Aorta (tissue), 5 donors: ENCODE data around the gene NTM. TPM values are rescaled to one million over a fixed set of nuclear protein-coding genes. Genes with fewer than 3 reads are reported as not detected.
A peak's percentile ranks its signal among the peaks of the same experiment; 100 is the strongest.

Experiments used
- ATAC-seq: fragments of 200-7000 bp; cut with Tn5 transposase; one replicate; pipeline ENCODE4 v1.9.1; 2022; ENCODE audit warnings: moderate library complexity; ENCODE audit not compliant: low FRiP score
- DNase-seq, 2 donors: peaks; one replicate each; pipeline ENCODE4 v3.0.0-alpha.2; 2020
- H3K27ac ChIP-seq, 2 donors: one replicate each; pipeline ENCODE4 v1.5.1; 2013; ENCODE audit warnings: low read length in 2 of 2, mild to moderate bottlenecking in 2 of 2, moderate library complexity in 2 of 2, control low read depth in 1 of 2, inconsistent platforms in 1 of 2, low read depth in 1 of 2
- H3K27me3 ChIP-seq, 2 donors: one replicate each; pipeline ENCODE4 v1.6.1; 2013; ENCODE audit warnings: control low read depth in 1 of 2, low read length in 1 of 2, mild to moderate bottlenecking in 1 of 2, moderate library complexity in 1 of 2; ENCODE audit not compliant: insufficient read depth in 2 of 2, control insufficient read depth in 1 of 2
- H3K36me3 ChIP-seq, 2 donors: one replicate each; pipeline ENCODE4 v1.6.1; 2013; ENCODE audit warnings: control low read depth in 1 of 2, low read length in 1 of 2, mild to moderate bottlenecking in 1 of 2; ENCODE audit not compliant: insufficient read depth in 2 of 2, control insufficient read depth in 1 of 2
- H3K4me1 ChIP-seq, 2 donors: one replicate each; pipeline ENCODE4 v1.6.1; 2013; ENCODE audit warnings: low read length in 2 of 2, control low read depth in 1 of 2, mild to moderate bottlenecking in 1 of 2, moderate library complexity in 1 of 2; ENCODE audit not compliant: insufficient read depth in 2 of 2, control insufficient read depth in 1 of 2
- H3K4me3 ChIP-seq, 2 donors: one replicate each; pipeline ENCODE4 v1.5.1; 2013; ENCODE audit warnings: low read length in 2 of 2, control low read depth in 1 of 2, mild to moderate bottlenecking in 1 of 2
- H3K9me3 ChIP-seq: one replicate; pipeline ENCODE4 v1.6.1; 2013; ENCODE audit warnings: mild to moderate bottlenecking, low read length; ENCODE audit not compliant: control insufficient read depth
- WGBS, 2 donors: extraction: QIAGEN DNeasy Blood & Tissue Kit; methylation state at CpG; one replicate each; pipeline ENCODE4 v1.1.7; 2013; 5-methylcytosine and 5-hydroxymethylcytosine counted together
- intact Hi-C, 2 donors: fragments of 100-400 bp; cut with DNase I; formaldehyde crosslinking; loops; one replicate each; pipeline versions ENCODE4 v1.14.2 to v1.15.0; 2022
- polyA plus RNA-seq, 2 donors: library from polyadenylated mRNA; stranded (reverse); fragments of 200-250 nt; gene quantifications; one replicate each; pipeline ENCODE4 v1.2.3, GENCODE V29; 2013
- total RNA-seq, 2 donors: library from RNA; stranded (reverse); fragmentation: NEBNext Ultra II Directional; extraction: Animal tissue kit (Norgen Biotek cat#: 25700); gene quantifications; one replicate each; pipeline ENCODE4 v1.2.1, GENCODE V29; 2021
- donor health status: healthy with polysubstance abuse.
- donor health status: Bipolar disorder and iron deficiency.
- donor health status: DM: no; HTN: no; CAD: no.
- donor health status: DM: no; HTN: no; CAD: no.
- donor health status: DM: yes; HTN: yes; CAD: no.

The NTM gene
- total and polyA plus RNA-seq, 4 donors = 0.28 to 5.3 (median 1.9) TPM; not detected in 1

DNA sequence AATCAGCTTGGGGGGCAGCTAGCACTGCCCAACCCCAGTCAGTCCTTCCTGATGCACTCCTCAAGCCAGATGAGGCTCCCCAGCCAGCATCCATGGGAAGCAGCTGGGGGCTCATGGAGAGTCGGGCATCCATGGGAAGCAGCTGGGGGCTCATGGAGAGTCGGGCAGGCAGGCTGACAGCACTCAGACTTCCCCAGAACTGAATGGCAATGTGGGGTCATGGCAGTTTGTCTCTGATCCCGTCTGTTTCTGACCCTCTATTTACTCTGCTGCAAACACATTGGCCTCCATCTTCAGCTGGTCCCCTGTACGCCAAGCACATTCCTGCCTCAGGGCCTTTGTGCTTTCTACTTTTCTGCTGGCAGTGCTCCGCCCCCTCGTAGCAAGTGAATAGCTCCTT lies 314.8 kb downstream of the NTM start:
- intact Hi-C loops = no loop called here
- WGBS, 2 donors = 91 to 93% methylated on average over 6 of the region's 6 CpGs
- ATAC-seq (no peak), DNase-seq (no peak)
- Histone ChIP-seq H3K27me3 (no peaks in the 10 kb centered on the region), H3K4me3 (no peak overlapping the region), H3K9me3 (no peaks in the 10 kb centered on the region), H3K4me1 (no peaks in the 10 kb centered on the region), H3K36me3 (no peaks in the 10 kb centered on the region), H3K27ac (no peak overlapping the region)

GRCh38 chr11:131685906-131686305 lies 315.5 kb downstream of the NTM start:
- H3K27me3 ChIP-seq = no peaks in the 10 kb centered on the region
- H3K36me3 ChIP-seq = no peaks in the 10 kb centered on the region

GRCh38 chr11:131686836-131687235 lies 316.4 kb downstream of the NTM start:
- no peaks in the 10 kb centered on the region for H3K4me1 ChIP-seq
- no peak for DNase-seq
- no peak overlapping the region for H3K27ac ChIP-seq
- H3K36me3 ChIP-seq = no peaks in the 10 kb centered on the region
- no peak overlapping the region for H3K4me3 ChIP-seq
- no peaks in the 10 kb centered on the region for H3K9me3 ChIP-seq
- H3K27me3 ChIP-seq = no peaks in the 10 kb centered on the region
- no peak for ATAC-seq
- 95 to 96% methylated on average over 9 of the region's 9 CpGs for WGBS, 2 donors
- intact Hi-C loops = no loop called here

More at GRCh38 chr11:131685906-131686305, 315.5 kb downstream of the NTM start:
- DNase-seq (no peak), ATAC-seq (no peak)
- WGBS, 2 donors = 88 to 92% methylated on average over 3 of the region's 3 CpGs
- intact Hi-C loops = no loop called here
- H3K4me3 ChIP-seq = no peak overlapping the region
- H3K27ac ChIP-seq = no peak overlapping the region
- H3K9me3 ChIP-seq = no peaks in the 10 kb centered on the region
- no peaks in the 10 kb centered on the region for H3K4me1 ChIP-seq

GRCh38 chr11:131687291-131688047 lies 317.1 kb downstream of the NTM start:
- H3K27ac ChIP-seq = no peak overlapping the region
- H3K9me3 ChIP-seq = no peaks in the 10 kb centered on the region
- 83 to 86% methylated on average over 30 of the region's 30 CpGs for WGBS, 2 donors
- intact Hi-C loops = no loop called here
- no peak for DNase-seq
- H3K27me3 ChIP-seq = no peaks in the 10 kb centered on the region
- H3K4me3 ChIP-seq = no peak overlapping the region
- H3K4me1 ChIP-seq = no peaks in the 10 kb centered on the region
- ATAC-seq = peak; percentile 5
- H3K36me3 ChIP-seq = no peaks in the 10 kb centered on the region

DNA sequence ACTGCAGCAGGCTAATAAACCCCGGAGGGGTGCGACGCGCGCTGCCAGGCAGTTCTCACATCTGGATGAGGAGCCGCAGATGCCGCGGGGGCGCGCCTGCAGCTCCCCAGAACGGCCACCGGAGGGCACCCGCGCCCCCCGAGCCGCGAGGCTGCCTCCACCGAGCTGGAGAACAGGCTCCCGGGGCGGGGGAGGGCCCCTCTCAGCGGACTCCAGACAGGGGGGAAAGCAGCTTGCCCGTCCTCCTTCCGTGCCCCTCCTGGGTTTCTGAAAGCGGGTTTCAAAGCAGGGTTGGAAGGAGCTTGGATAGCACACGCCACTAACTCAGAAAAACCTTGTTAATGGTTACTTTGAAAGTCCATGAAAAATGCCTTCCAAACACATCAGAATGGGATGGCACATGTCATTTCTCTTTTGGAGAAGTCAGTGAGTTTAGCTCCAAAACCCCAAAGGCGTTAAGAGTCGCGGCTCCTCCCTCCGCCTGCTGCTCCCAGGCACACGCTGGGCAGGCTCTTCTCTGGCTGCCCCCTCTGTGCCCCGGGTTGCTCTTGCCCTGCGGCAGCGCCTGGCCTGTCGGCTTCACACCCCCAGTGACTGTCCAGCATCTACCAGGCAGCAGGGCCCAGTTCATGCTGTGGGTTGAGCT lies 317.8 kb downstream of the NTM start:
- H3K4me1 ChIP-seq = no peaks in the 10 kb centered on the region
- 13 to 15% methylated on average over 34 of the region's 34 CpGs for WGBS, 2 donors
- no peaks in the 10 kb centered on the region for H3K36me3 ChIP-seq
- ATAC-seq (peak; percentile 71), DNase-seq (peak in 1 of 2 donors; percentile 87)
- H3K27ac ChIP-seq = no peak overlapping the region
- no peaks in the 10 kb centered on the region for H3K9me3 ChIP-seq
- H3K27me3 ChIP-seq = no peaks in the 10 kb centered on the region
- no peak overlapping the region for H3K4me3 ChIP-seq
- intact Hi-C loops = no loop called here

DNA sequence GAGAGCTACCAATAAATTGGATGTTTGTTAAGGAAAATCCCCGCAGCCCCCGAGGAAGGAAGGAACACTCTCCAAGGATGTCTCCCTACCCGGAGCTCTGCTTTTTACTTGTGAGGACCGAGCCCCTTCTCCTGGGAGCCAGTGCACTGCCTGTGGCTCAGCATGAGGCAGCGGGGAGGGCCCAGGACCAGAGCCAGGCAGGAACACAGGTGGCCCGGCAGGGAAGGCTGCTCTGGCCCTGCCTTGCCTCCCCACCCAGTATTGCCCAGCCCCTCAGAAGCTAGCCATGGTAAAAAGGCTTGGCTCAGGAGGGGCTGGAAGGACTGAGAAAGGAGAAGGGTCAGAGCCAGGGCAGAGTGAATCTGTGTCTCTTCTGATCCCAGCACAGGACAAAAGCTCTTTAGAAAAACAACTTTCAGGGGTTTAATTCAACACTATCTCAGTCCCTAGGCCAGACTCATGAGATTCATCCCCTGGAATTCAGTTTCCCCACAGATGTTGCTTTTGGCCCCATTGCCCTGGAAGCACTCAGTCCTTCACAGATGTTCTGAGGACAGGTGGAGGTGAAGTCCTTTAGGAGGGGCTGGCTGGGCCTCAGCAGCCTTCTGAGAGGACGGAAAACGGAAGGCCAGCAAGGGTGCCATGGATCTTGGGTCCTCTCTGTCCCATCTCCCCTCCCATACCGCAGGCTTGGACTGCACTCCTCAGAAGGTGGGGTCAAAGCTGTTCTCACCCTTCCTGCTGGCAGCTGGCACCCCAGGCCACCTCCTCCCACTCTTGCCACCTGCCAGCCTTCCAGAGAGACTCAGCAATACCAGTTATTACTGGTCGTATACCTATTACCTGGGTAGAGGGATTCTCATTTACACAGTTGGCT lies 318.9 kb downstream of the NTM start:
- Histone ChIP-seq H3K9me3 (no peaks in the 10 kb centered on the region), H3K4me3 (no peak overlapping the region), H3K27ac (no peak overlapping the region), H3K36me3 (no peaks in the 10 kb centered on the region), H3K4me1 (no peaks in the 10 kb centered on the region), H3K27me3 (no peaks in the 10 kb centered on the region)
- DNase-seq = no peak
- 90 to 91% methylated on average over 10 of the region's 10 CpGs for WGBS, 2 donors
- ATAC-seq = no peak
- intact Hi-C loops = no loop called here

- intact Hi-C loops = no loop called here
- Histone ChIP-seq H3K4me1 (no peaks in the 10 kb centered on the region), H3K27me3 (no peaks in the 10 kb centered on the region), H3K27ac (no peak overlapping the region), H3K9me3 (no peaks in the 10 kb centered on the region), H3K36me3 (no peaks in the 10 kb centered on the region), H3K4me3 (no peak overlapping the region)
- no peak for ATAC-seq
- WGBS, 2 donors = 96 to 97% methylated on average over 23 of the region's 23 CpGs
- no peak for DNase-seq
These were observed 319.9 kb downstream of the NTM start for GRCh38 chr11:131690362-131690761.

DNA sequence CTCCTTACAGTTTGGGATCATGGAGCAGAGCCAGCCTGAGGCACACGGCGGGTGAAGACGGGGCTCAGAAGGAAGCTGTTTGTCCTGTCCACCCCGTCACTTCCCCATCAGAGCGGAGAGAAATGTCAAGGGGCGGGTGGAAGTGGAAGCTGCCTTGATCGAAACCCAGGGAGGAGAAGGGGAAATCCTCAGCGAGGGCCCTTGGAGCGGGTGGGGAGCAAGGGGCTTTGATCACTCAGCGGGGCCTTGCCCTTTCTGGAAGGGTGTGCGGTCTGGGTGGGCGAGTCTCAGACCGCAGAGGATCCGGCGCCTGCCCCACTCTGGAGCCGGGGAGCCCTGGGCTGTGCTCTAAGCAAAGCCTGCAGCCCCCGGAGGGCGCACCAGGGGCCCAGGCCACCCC lies 320.4 kb downstream of the NTM start:
- Histone ChIP-seq H3K4me1 (no peaks in the 10 kb centered on the region), H3K4me3 (no peak overlapping the region), H3K27me3 (no peaks in the 10 kb centered on the region), H3K27ac (no peak overlapping the region), H3K9me3 (no peaks in the 10 kb centered on the region), H3K36me3 (no peaks in the 10 kb centered on the region)
- no peak for DNase-seq
- no peak for ATAC-seq
- 95% methylated on average over 15 to 18 of the region's 18 CpGs for WGBS, 2 donors
- intact Hi-C loops = no loop called here
